ENCODE data around the gene RPSA. TPM values are rescaled to one million over a fixed set of nuclear protein-coding genes. Genes with fewer than 3 reads are reported as not detected.
"Not testable (repeated sequence)": the region's sequence is repeated elsewhere in the genome, so short reads cannot be mapped to it uniquely, and the experiment has no call there.

Gene RPSA
- total RNA-seq, 1 experiment from 2014 or later, result 1,984 TPM

- no peak overlapping the region for H3K27ac Mint-ChIP-seq (ENCODE audit: low read depth, unreplicated experiment)
- H3K4me1 Mint-ChIP-seq (ENCODE audit: insufficient read depth, unreplicated experiment), result no peaks in the 10 kb centered on the region
- DNase-seq (ENCODE audit: unreplicated experiment), result no peak
- intact Hi-C loops (cut with micrococcal nuclease), result no loop called here
- ChIA-PET CTCF (interaction anchor here (0.6 to 0.8 kb wide), 3 partner anchors 25 to 390 kb away, joined by 3 to 4 read pairs (median 3); no protein-coding TSS in a partner anchor), POLR2A (no interaction called here)
- no peak overlapping the region for H3K4me3 Mint-ChIP-seq (ENCODE audit: unreplicated experiment)
- BruUV-seq (replicated peaks), result no TSS peak
- H3K36me3 Mint-ChIP-seq (ENCODE audit: insufficient read depth, unreplicated experiment), result no peaks in the 10 kb centered on the region
- no peaks in the 10 kb centered on the region for H3K9me3 Mint-ChIP-seq (ENCODE audit: unreplicated experiment)
- TF ChIP-seq CTCF (IDR thresholded peaks at IDR 0.05; ENCODE audit: unreplicated experiment), result no peak
- peaks cover 12% of the 10 kb centered on the region for H3K27me3 Mint-ChIP-seq (ENCODE audit: insufficient read depth, unreplicated experiment)
Observed at GRCh38 chr3:39454591-39455217, 48.2 kb downstream of the RPSA start.

DNA sequence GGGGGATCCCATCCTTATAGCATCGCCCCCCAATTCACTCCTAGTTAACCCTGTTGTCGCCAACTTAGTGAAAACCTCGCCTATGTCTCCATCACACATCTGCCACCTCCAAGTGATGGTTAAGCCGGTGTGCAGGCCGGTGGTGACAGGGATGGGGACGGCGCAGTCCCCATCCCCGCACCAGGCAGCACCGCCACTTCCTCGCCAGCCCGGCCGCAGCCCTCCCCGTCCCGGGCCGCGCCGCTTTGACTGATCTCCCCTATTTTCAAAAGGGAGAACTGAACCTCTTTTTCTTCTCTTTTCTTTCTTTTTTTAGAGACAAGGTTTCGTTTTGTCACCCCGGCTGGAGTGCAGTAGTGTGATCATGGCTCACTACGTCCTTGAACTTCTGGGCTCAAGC lies 49.6 kb downstream of the RPSA start:
- intact Hi-C loops (cut with micrococcal nuclease), result no loop called here
- Mint-ChIP-seq H3K27ac (ENCODE audit: low read depth, unreplicated experiment) (no peak overlapping the region), H3K36me3 (ENCODE audit: insufficient read depth, unreplicated experiment) (no peaks in the 10 kb centered on the region), H3K4me1 (ENCODE audit: insufficient read depth, unreplicated experiment) (no peaks in the 10 kb centered on the region), H3K9me3 (ENCODE audit: unreplicated experiment) (no peaks in the 10 kb centered on the region), H3K27me3 (ENCODE audit: insufficient read depth, unreplicated experiment) (peaks cover 12% of the 10 kb centered on the region), H3K4me3 (ENCODE audit: unreplicated experiment) (no peak overlapping the region)
- BruUV-seq (replicated peaks), result no TSS peak
- ChIA-PET POLR2A (no interaction called here), CTCF (no interaction called here)
- no peak for TF ChIP-seq CTCF (IDR thresholded peaks at IDR 0.05; ENCODE audit: unreplicated experiment)
- DNase-seq (ENCODE audit: unreplicated experiment), result no peak

- H3K4me1 Mint-ChIP-seq (ENCODE audit: insufficient read depth, unreplicated experiment), result no peaks in the 10 kb centered on the region
- POLR2A ChIA-PET, result no interaction called here
- DNase-seq (ENCODE audit: unreplicated experiment), result no peak
- H3K9me3 Mint-ChIP-seq (ENCODE audit: unreplicated experiment), result no peaks in the 10 kb centered on the region
- no peak for TF ChIP-seq CTCF (IDR thresholded peaks at IDR 0.05; ENCODE audit: unreplicated experiment)
- H3K27ac Mint-ChIP-seq (ENCODE audit: low read depth, unreplicated experiment), result no peak overlapping the region
- no peak overlapping the region for H3K4me3 Mint-ChIP-seq (ENCODE audit: unreplicated experiment)
- H3K36me3 Mint-ChIP-seq (ENCODE audit: insufficient read depth, unreplicated experiment), result no peaks in the 10 kb centered on the region
- intact Hi-C loops (cut with micrococcal nuclease), result no loop called here
- no TSS peak for BruUV-seq (replicated peaks)
- H3K27me3 Mint-ChIP-seq (ENCODE audit: insufficient read depth, unreplicated experiment), result peaks cover 12% of the 10 kb centered on the region
- CTCF ChIA-PET, result interaction anchor here (1.4 to 2.1 kb wide), 2 partner anchors 9 to 10 kb away, joined by 3 to 6 read pairs; no protein-coding TSS in a partner anchor
Observed at GRCh38 chr3:39457361-39457760, 50.8 kb downstream of the RPSA start.

- H3K27ac Mint-ChIP-seq (ENCODE audit: low read depth, unreplicated experiment); H3K4me1 Mint-ChIP-seq (ENCODE audit: insufficient read depth, unreplicated experiment); H3K9me3 Mint-ChIP-seq (ENCODE audit: unreplicated experiment); H3K27me3 Mint-ChIP-seq (ENCODE audit: insufficient read depth, unreplicated experiment); H3K4me3 Mint-ChIP-seq (ENCODE audit: unreplicated experiment); H3K36me3 Mint-ChIP-seq (ENCODE audit: insufficient read depth, unreplicated experiment); BruUV-seq (replicated peaks); DNase-seq (ENCODE audit: unreplicated experiment); POLR2A ChIA-PET; intact Hi-C loops (cut with micrococcal nuclease): not testable (repeated sequence)
- CTCF ChIA-PET, result interaction anchor here (0.6 to 2.1 kb wide), 6 partner anchors 10 to 1305 kb away, joined by 3 to 6 read pairs (median 4); no protein-coding TSS in a partner anchor
Observed at GRCh38 chr3:39458579-39458978, 52.1 kb downstream of the RPSA start.
